B cell (primary cell): ENCODE measurements around the gene PDLIM7.

Experiments used
- EZH2 ChIP-seq: IDR thresholded peaks from 2 replicates; pipeline ENCODE4 v1.6.1; 2012; ENCODE audit warnings: borderline replicate concordance, low read depth, mild to moderate bottlenecking, moderate library complexity, low read length; ENCODE audit not compliant: insufficient read depth, poor library complexity, severe bottlenecking
- TF ChIP-seq, protein P1 (sequence below): fragments of 200-600 bp; IDR thresholded peaks from one replicate; pipeline ENCODE4 v1.8.0; 2022; ENCODE audit warnings: antibody characterized with exemption, mild to moderate bottlenecking

DNA sequence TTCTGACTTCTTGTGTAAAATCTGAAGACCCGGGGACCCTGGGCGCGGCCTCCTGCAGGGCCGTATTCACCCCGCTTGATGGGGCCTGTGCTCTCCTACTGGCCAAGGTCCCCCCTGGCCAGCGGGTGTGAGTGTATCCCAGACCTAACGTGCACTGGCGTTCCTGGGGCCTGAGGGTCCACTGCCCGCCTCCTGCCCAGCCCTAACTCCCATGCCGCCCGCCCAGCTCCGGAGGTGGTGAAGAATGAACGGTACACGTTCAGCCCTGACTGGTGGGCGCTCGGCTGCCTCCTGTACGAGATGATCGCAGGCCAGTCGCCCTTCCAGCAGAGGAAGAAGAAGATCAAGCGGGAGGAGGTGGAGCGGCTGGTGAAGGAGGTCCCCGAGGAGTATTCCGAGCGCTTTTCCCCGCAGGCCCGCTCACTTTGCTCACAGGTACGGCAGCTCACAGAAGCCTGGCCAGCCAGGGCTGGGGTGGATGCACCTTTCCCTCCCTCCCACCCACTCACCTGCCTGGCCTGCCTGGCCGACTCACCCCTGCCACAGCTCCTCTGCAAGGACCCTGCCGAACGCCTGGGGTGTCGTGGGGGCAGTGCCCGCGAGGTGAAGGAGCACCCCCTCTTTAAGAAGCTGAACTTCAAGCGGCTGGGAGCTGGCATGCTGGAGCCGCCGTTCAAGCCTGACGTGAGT is 61.4 kb downstream of the PDLIM7 start:
- TF ChIP-seq, protein P1, sequence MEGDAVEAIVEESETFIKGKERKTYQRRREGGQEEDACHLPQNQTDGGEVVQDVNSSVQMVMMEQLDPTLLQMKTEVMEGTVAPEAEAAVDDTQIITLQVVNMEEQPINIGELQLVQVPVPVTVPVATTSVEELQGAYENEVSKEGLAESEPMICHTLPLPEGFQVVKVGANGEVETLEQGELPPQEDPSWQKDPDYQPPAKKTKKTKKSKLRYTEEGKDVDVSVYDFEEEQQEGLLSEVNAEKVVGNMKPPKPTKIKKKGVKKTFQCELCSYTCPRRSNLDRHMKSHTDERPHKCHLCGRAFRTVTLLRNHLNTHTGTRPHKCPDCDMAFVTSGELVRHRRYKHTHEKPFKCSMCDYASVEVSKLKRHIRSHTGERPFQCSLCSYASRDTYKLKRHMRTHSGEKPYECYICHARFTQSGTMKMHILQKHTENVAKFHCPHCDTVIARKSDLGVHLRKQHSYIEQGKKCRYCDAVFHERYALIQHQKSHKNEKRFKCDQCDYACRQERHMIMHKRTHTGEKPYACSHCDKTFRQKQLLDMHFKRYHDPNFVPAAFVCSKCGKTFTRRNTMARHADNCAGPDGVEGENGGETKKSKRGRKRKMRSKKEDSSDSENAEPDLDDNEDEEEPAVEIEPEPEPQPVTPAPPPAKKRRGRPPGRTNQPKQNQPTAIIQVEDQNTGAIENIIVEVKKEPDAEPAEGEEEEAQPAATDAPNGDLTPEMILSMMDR, result no peak
- TF ChIP-seq EZH2, result no peak
